ENCODE measurements around the gene ZNF862.
"Not testable (repeated sequence)": the region's sequence is repeated elsewhere in the genome, so short reads cannot be mapped to it uniquely, and the experiment has no call there.

The ZNF862 gene

GRCh38 chr7:149827089-149827981, 10.8 kb upstream of the ZNF862 start:
- Histone ChIP-seq H3K36me3 (ENCODE audit: control insufficient read depth, insufficient read depth, low read length) (no peaks in the 10 kb centered on the region), H3K9ac (ENCODE audit: low read depth, low read length) (no peak overlapping the region), H3K4me3 (ENCODE audit: low read depth, low read length) (no peak overlapping the region), H3K9me3 (ENCODE audit: control insufficient read depth, insufficient read depth, low read length) (no peaks in the 10 kb centered on the region), H3K27me3 (ENCODE audit: control insufficient read depth, insufficient read depth, low read length) (no peaks in the 10 kb centered on the region), H3K4me1 (ENCODE audit: control insufficient read depth, insufficient read depth, low read length) (no peaks in the 10 kb centered on the region)

- H3K4me1 ChIP-seq (ENCODE audit: control insufficient read depth, insufficient read depth, low read length) = no peaks in the 10 kb centered on the region
- no peak overlapping the region for H3K9ac ChIP-seq (ENCODE audit: low read depth, low read length)
- no peaks in the 10 kb centered on the region for H3K36me3 ChIP-seq (ENCODE audit: control insufficient read depth, insufficient read depth, low read length)
- H3K4me3 ChIP-seq (ENCODE audit: low read depth, low read length) = no peak overlapping the region
- H3K9me3 ChIP-seq (ENCODE audit: control insufficient read depth, insufficient read depth, low read length) = no peaks in the 10 kb centered on the region
- no peaks in the 10 kb centered on the region for H3K27me3 ChIP-seq (ENCODE audit: control insufficient read depth, insufficient read depth, low read length)
Measured at GRCh38 chr7:149828357-149829309, 9.5 kb upstream of the ZNF862 start.

DNA sequence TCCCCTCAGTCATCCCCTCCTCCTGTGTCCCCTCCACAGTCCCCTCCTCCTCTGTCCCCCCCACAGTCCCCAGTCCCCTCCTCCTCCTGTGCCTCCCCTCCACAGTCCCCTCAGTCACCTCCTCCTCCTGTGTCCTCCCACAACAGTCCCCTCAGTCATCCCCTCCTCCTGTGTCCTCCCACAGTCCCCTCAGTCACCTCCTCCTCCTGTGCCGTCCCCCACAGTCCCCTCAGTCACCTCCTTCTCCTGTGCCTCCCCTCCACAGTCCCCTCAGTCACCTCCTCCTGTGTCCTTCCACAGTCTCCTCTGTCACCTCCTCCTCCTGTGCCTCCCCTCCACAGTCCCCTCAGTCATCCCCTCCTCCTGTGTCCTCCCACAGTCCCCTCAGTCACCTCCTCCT, 7.6 kb upstream of the ZNF862 start:
- not testable (repeated sequence) for H3K27me3 ChIP-seq (ENCODE audit: control insufficient read depth, insufficient read depth, low read length); H3K36me3 ChIP-seq (ENCODE audit: control insufficient read depth, insufficient read depth, low read length); H3K9me3 ChIP-seq (ENCODE audit: control insufficient read depth, insufficient read depth, low read length); H3K4me1 ChIP-seq (ENCODE audit: control insufficient read depth, insufficient read depth, low read length); H3K4me3 ChIP-seq (ENCODE audit: low read depth, low read length); H3K9ac ChIP-seq (ENCODE audit: low read depth, low read length)

DNA sequence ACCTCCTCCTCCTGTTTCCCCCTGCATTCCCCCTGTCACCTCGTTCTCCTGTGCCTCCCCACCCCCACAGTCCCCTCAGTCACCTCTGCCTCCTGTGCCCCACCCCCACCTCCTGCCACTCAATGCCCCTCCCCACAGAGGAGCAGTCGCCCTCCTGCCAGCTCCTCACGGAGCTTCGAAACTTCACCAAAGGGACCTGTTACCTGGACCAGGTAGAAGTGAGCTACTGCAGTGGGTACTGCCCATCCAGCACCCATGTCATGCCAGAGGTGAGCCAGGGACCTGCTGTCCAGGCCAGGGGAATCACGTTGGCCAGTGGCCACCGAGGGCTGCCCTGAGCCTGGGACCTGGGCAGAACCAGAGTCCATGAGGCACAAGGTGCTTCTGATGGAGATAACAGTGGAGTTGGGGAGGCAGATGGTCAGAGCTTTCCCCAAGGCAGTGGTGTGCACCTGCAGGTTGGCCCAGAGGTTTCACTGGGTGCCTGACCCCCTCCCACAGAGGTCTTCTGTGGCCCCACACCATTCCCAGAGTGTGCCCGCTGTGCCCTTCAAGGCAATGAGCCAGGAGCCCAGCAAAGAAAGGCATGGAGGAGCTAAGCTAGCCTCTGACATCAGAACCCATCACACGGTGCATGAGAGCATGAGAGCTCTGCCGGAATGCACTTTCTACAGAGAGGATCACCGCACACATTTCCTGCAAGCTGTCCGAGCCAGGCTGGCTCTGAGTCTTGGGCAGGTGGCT, 7.0 kb upstream of the ZNF862 start:
- H3K9me3 ChIP-seq (ENCODE audit: control insufficient read depth, insufficient read depth, low read length) = no peaks in the 10 kb centered on the region
- H3K4me1 ChIP-seq (ENCODE audit: control insufficient read depth, insufficient read depth, low read length) = no peaks in the 10 kb centered on the region
- H3K9ac ChIP-seq (ENCODE audit: low read depth, low read length) = no peak overlapping the region
- H3K4me3 ChIP-seq (ENCODE audit: low read depth, low read length) = no peak overlapping the region
- no peaks in the 10 kb centered on the region for H3K36me3 ChIP-seq (ENCODE audit: control insufficient read depth, insufficient read depth, low read length)
- peaks cover 2% of the 10 kb centered on the region for H3K27me3 ChIP-seq (ENCODE audit: control insufficient read depth, insufficient read depth, low read length)

GRCh38 chr7:149831741-149832219, 6.4 kb upstream of the ZNF862 start:
- Histone ChIP-seq H3K36me3 (ENCODE audit: control insufficient read depth, insufficient read depth, low read length) (no peaks in the 10 kb centered on the region), H3K9ac (ENCODE audit: low read depth, low read length) (no peak overlapping the region), H3K9me3 (ENCODE audit: control insufficient read depth, insufficient read depth, low read length) (no peaks in the 10 kb centered on the region), H3K27me3 (ENCODE audit: control insufficient read depth, insufficient read depth, low read length) (peaks cover 2% of the 10 kb centered on the region), H3K4me1 (ENCODE audit: control insufficient read depth, insufficient read depth, low read length) (no peaks in the 10 kb centered on the region), H3K4me3 (ENCODE audit: low read depth, low read length) (no peak overlapping the region)

- Histone ChIP-seq H3K4me3 (ENCODE audit: low read depth, low read length) (no peak overlapping the region), H3K9me3 (ENCODE audit: control insufficient read depth, insufficient read depth, low read length) (no peaks in the 10 kb centered on the region), H3K27me3 (ENCODE audit: control insufficient read depth, insufficient read depth, low read length) (peaks cover 2% of the 10 kb centered on the region), H3K36me3 (ENCODE audit: control insufficient read depth, insufficient read depth, low read length) (no peaks in the 10 kb centered on the region), H3K9ac (ENCODE audit: low read depth, low read length) (no peak overlapping the region), H3K4me1 (ENCODE audit: control insufficient read depth, insufficient read depth, low read length) (no peaks in the 10 kb centered on the region)
Measured at GRCh38 chr7:149832332-149833041, 5.7 kb upstream of the ZNF862 start.

GRCh38 chr7:149833495-149834130, 4.6 kb upstream of the ZNF862 start:
- H3K27me3 ChIP-seq (ENCODE audit: control insufficient read depth, insufficient read depth, low read length) = peaks cover 2% of the 10 kb centered on the region
- no peaks in the 10 kb centered on the region for H3K36me3 ChIP-seq (ENCODE audit: control insufficient read depth, insufficient read depth, low read length)
- H3K4me3 ChIP-seq (ENCODE audit: low read depth, low read length) = no peak overlapping the region
- H3K9me3 ChIP-seq (ENCODE audit: control insufficient read depth, insufficient read depth, low read length) = no peaks in the 10 kb centered on the region
- H3K4me1 ChIP-seq (ENCODE audit: control insufficient read depth, insufficient read depth, low read length) = no peaks in the 10 kb centered on the region
- no peak overlapping the region for H3K9ac ChIP-seq (ENCODE audit: low read depth, low read length)

DNA sequence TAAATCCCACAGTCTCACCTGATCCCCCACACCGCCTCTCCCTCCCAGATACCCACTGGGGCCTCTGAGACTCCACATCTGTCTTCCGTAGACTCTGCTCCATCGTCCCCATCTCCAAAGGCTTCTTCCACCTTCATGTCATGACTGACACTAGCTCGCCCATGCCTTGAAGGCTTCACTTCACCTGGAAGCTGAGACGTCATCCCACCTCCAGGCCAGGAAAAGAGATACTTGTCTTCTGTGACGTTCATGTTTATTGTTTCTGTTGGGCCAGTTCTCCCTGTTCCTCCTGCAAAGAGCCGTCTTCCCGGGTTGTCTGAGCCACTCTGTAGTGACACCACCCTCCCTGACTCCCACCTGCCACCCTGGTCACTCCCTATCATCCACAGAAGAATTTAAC, 3.6 kb upstream of the ZNF862 start:
- H3K9ac ChIP-seq (ENCODE audit: low read depth, low read length) = no peak overlapping the region
- no peak overlapping the region for H3K4me3 ChIP-seq (ENCODE audit: low read depth, low read length)
- H3K9me3 ChIP-seq (ENCODE audit: control insufficient read depth, insufficient read depth, low read length) = no peaks in the 10 kb centered on the region

DNA sequence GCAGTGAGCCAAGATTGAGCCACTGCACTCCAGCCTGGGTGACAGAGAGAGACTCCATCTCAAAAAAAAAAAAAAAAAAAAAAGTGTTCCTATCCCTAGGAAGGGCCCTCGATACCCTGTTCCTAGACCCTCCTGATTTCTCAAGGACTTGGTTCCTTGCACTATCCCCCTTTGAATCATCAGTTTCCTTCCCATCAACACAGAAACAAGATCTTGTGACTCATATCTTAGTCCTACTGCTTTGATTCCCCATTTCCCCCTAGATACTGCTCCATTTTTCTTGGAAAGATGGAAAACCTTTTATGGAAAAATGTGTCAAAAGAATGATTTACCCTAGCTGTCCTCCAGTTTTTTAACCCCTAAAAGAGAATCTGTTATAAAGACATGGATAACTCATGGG, 1.7 kb upstream of the ZNF862 start:
- Histone ChIP-seq H3K36me3 (ENCODE audit: control insufficient read depth, insufficient read depth, low read length) (no peaks in the 10 kb centered on the region), H3K4me3 (ENCODE audit: low read depth, low read length) (no peak overlapping the region), H3K9me3 (ENCODE audit: control insufficient read depth, insufficient read depth, low read length) (no peaks in the 10 kb centered on the region), H3K9ac (ENCODE audit: low read depth, low read length) (no peak overlapping the region), H3K4me1 (ENCODE audit: control insufficient read depth, insufficient read depth, low read length) (no peaks in the 10 kb centered on the region), H3K27me3 (ENCODE audit: control insufficient read depth, insufficient read depth, low read length) (peaks cover 6% of the 10 kb centered on the region)

More for the DNA sequence above, 3.6 kb upstream of the ZNF862 start:
- no peaks in the 10 kb centered on the region for H3K4me1 ChIP-seq (ENCODE audit: control insufficient read depth, insufficient read depth, low read length)
- peaks cover 5% of the 10 kb centered on the region for H3K27me3 ChIP-seq (ENCODE audit: control insufficient read depth, insufficient read depth, low read length)
- H3K36me3 ChIP-seq (ENCODE audit: control insufficient read depth, insufficient read depth, low read length) = no peaks in the 10 kb centered on the region

DNA sequence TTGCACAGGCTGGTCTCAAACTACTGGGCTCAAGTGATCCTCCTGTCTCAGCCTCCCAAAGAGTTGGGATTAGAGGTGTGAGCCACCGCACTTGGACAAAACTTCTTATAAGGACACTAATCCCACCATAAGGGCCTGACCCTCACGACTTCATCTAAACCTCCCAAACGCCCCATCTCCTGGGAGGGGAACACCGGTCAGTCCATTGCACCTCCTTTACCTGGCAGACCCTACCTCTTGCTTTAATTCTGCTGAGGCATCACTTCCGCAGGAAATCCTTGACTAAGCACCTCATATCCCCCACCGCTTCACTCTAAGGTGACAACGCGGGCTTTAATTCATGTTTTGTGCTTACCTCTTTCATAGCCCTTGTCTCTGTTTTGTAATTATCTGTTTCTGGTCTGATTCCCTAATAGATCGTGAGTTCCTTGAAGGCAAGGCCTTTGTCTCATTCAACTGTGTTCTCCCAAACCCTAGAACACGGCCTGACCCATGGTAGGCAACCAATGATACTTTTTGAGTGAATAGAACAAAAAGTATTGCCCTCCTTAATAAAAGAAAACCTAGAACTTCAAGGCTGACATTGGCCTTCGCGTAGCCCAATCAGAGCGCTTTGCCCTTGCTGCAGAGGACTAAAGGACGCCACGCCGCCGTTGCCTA, 481 bp upstream of the ZNF862 start:
- H3K36me3 ChIP-seq (ENCODE audit: control insufficient read depth, insufficient read depth, low read length) = no peaks in the 10 kb centered on the region
- no peak overlapping the region for H3K4me3 ChIP-seq (ENCODE audit: low read depth, low read length)
- no peak overlapping the region for H3K9ac ChIP-seq (ENCODE audit: low read depth, low read length)
- H3K27me3 ChIP-seq (ENCODE audit: control insufficient read depth, insufficient read depth, low read length) = peaks cover 10% of the 10 kb centered on the region
- no peaks in the 10 kb centered on the region for H3K4me1 ChIP-seq (ENCODE audit: control insufficient read depth, insufficient read depth, low read length)
- H3K9me3 ChIP-seq (ENCODE audit: control insufficient read depth, insufficient read depth, low read length) = no peaks in the 10 kb centered on the region

All from iPS-15b (cell line).